Right renal cortex interstitium (tissue), 3 donors: ENCODE results near the gene SPDEF. TPM values are rescaled to one million over a fixed set of nuclear protein-coding genes. Genes with fewer than 3 reads are reported as not detected.

Experiments used
- DNase-seq, 3 donors: peaks; one replicate each; pipeline ENCODE4 v3.0.0-alpha.2; 2013; ENCODE audit warnings: low read depth in 3 of 3, low spot score in 2 of 3
- polyA plus RNA-seq, 3 donors: library from polyadenylated mRNA; unstranded; fragments of 120-200 nt; gene quantifications; one replicate each; pipeline ENCODE4 v1.2.1, GENCODE V29; 2013; ENCODE audit not compliant: insufficient read length in 3 of 3

The SPDEF gene
- polyA plus RNA-seq, 3 donors = 0.07 to 0.08 TPM; not detected in 1

DNA sequence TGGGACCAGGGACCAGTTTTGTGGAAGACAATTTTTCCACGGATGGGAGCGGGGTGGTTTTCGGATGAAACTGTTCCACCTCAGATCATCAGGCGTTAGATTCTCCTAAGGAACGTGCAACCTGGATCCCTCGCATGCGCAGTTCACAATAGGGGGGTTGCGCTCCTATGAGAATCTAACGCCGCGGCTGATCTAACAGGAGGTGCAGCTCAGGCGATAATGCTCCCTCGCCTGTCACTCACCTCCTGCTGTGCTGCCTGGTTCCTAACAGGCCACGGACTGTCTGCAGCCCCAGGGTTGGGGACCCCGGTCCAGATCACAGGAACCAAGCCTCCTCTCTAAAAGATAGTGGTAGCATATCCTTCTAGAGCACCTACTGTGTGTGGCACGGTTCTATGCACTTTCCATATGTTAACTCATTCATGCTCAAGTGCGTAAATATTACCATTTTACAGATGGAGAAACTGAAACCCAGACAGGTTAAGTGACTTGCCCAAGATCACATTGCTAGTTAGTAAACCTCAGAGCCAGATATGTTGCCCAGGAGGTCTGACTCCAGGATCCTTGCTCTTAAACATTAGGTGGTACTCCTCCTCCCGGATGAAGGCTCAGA is 25.3 kb downstream of the SPDEF start:
- DNase-seq = no peak

DNA sequence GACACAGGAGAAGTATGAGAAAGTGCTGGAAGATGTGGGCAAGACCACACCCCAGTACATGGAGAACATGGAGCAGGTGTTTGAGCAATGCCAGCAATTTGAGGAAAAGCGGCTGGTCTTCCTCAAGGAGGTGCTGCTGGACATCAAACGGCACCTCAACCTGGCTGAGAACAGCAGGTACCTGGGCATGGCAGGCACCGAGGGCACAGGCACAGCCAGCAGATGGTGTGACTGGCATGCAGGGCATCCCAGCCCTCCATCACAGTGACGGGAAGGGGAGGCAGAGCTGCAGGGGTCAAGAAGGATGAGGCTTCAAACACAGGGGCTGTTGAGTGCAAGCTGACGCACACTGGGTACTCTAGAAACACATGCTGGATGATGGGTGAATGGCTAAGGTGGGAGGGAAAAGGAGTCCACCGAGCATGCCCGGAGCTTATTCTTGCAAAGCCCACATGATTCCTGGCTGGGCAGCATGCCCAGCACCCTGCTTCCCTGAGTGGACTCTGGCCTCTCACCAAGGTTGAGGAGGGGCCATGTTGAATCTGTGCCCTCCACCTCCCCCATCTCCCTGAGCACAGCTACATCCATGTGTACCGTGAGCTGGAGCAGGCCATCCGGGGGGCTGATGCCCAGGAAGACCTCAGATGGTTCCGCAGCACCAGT is 26.3 kb downstream of the SPDEF start:
- no peak for DNase-seq

DNA sequence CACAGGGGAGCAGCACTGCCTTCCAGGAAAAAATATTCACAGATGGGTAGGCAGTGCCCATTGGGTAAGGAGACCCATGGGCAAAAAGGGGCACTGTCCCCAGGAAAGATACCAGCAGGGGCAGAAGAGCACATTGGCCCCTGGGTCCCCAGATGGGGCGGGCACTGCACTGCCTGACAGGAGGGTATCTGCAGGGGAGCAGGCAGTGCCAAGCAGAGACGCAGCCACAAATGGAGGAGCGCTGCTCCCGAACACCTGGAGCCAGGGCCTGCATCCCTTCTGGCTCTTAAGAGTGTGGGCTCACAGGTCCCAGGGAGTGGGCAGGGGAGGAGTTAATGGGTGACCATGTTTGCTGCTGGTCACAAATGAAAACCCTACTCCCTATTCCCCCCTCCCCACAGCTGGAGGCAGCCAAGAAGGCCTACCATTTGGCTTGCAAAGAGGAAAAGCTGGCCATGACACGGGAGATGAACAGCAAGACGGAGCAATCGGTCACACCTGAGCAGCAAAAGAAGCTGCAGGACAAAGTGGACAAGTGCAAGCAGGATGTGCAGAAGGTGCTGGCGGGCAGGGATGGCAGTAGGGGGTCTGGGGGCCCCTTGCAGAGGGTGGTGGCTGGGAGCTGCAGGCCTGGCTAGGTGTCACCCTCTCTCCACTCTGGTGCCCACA is 27.0 kb downstream of the SPDEF start:
- DNase-seq = no peak

DNA sequence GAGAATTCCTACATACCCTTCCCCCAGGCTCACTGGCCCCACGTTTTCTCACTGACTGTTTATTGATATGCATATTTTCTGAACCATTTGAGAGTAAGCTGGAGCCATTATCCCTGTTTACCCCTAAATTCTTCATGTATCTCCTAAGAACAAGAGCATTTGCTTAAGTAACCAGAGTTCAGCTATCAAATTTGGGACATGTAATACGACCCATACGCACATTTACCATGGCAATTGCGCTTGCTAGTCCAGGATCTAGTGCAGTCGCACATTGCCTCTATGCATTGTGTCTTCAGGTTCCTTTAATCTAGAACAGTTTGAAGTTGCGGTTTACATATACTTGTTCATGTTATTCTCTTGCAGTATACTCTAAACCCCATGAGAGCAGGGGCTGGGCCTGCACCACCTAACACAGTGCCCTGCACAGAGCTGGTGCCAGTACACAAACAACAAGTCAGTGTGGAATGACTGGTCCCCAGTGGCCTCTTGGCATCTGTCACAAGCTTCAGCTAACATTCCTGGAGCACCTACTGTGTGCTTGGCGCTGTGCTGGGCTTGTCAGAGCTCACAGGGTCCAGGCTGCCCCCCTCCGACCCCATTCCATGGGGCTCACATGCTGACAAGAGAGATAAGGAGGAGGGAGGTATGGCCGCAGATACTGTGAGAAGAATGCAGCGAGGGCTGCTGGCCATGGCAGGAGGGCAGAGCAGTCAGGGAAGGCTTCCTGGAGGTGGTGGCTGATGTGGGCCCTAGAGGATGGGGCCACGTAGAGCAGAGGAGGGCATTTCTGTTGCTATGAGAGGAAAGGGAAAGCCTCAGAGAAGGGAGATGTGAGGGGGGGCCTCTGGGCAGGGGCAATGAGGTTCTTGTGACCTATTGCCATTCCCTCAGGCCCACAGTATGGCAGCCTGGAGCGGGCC is 28.1 kb downstream of the SPDEF start:
- no peak for DNase-seq

DNA sequence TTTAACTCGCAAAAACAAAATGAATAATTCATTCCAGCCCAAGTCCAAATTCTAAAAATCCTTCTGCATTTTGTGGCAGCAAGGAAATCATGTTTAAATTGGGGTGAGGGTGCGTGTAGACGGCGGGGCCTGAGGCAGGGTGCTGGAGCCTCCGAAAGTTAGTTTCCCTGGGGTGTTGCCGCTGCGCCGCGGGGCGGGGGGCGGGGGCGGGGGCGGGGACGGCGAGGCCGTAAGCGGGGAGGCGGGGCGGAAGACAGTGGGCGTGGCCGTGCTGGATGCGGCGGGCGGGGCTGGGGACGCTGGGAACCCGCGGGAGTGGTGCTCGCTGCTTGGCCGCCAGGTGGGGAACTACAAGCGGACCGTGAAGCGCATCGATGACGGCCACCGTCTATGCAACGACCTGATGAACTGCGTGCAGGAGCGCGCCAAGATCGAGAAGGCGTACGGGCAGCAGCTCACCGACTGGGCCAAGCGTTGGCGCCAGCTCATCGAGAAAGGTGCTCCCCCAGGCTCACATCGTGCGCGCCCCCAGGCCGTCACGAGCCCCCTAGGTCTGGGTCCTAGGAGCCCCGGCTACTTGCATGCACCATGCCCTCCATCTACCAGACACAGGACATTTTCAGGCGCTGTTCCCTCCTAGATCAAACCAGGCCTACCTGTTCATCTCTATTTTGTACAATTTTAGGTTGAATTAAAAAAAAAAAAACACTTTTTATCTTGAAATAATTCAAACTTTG is 29.0 kb downstream of the SPDEF start:
- peak; percentile 61 to 73 (median 73) for DNase-seq

DNA sequence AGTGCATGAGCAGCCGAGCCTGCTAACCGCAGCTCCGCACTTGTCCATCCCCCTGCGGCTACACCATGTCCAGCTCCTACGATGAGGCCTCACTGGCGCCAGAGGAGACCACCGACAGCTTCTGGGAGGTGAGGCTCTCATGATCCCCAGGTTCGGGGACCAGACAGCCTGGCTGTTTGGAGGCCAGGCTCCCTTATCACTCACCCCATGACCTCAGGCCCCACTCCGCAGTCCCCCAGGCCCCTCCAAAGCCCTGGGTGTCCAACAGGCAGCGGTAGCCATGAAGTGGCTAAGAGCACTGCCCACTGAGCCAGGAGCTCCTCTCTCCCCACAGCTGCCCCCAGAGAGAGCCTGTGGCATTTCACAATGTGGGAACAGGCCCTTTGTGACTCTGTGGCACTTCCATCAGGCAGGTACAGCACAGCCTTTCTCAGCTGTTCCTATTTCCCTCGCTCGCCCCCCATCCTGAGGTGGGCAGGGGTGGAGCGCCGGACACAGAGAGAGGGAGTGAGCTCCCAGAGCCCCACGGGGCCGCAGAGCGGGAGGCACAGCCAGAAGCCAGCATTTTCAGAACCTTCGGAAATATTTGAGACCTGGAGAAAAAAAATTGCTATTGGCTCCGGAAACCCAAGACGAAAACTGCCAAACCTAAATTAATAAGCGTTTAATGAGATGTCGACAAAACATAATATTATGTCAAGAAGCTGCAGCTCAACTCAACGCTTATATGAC is 29.7 kb downstream of the SPDEF start:
- DNase-seq = no peak

DNA sequence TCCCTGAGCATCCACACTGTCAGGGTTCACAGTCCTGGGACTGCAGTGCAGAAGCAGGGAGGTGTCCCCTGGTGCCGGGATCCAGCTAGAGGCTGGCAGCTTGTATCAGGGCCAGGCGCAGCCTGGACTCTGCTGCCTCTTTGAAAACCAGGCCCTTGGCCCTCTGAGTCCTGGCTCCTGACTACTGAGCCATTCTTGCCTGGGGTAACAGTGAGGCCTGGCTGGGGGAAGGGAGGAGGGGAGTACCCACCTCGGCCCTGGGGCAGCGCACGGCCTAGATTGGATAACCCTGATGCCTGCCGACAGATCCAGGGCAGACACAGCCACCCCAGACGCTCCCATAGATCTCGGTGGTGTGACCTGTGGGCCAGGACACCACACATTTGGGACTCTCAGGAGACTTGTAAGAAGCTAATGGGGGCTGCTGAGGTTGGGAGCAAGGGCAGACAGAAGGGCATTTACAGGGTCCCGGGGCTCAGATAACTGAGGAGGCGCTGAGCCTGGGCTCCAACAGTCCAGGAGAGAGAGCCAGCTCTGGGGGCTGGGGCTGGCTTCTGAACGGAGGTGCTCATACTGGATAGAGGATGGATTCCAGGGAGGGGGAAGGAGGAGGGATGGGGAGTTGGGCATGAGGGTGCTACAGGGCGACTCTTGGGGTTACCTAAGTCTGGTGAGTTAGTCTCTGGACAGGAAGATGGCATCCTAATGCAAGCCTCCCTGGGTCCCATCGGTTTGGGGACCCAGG is 30.5 kb downstream of the SPDEF start:
- DNase-seq = no peak

DNA sequence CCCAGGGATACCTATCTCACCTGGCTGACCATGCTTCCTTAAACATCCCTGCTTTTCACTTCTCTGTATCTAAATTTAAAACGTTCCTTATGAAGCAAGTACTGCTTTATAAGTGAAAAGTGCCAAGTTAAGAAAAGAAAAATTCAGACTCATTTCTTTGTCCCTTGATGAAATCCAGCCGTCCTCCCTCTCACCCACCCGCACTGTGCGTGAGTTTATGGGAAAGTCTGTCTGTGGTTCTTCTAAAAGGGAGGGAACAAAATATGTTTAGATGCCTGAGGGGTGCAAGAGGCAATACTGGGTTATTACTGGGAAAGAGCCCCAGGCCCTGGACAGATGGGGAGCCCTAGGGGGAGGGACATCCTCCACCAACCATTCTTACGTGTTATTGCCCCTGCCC is 31.2 kb downstream of the SPDEF start:
- no peak for DNase-seq

DNA sequence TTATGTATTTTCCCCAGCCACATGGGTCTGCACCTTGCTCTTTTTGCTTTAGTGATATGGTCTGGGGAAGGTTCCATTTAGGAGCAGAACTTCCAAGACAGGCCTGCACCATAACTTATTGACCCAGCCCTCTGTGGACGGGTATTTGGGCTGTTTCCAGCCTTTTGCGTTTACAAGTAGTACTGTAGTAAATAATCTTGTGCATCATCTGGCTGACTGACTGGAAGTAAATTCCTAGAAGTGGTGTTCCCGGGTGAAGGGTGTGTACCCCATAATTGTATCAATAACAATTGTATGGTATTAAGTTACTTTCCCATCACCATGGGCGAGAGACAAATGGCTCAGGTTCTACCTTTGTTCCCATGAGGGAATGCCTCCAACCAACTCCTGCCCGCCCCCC is 31.6 kb downstream of the SPDEF start:
- DNase-seq = no peak

DNA sequence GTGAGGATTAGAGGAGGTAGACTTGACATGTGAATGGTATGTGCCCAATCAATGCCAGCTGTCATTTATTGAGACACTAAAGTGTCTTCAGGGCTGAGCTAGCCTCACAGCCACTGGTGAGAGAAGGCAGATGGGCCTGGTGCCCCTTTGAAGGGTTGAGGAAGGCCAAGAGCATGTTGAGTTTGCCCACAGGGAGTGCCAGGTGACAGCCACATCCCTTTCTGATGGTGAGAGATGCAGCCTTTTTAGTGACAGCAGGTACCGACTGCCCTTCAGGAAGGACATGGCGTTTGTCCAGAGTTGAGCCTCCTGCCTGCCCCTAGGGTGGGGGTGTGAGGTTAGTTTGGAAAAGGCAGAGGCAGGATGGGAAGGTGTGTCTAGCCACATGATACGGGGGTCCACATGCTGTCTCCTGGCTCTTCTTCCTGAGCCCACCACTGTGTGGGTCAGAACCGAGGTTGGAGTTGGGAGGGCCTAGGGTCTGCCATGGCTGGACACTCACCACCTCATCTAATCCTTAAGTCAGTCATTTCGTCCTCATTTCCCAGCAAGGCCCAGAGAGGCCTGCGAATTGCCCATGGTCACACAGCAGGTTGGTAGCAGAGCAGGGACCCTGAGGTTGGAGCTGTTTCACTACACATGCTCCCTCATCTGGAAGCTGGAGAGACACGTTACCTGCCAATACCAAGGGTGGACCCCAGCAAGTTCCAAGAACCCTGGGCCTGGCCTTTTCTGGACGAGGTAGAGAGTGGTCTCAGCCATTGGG is 32.5 kb downstream of the SPDEF start:
- no peak for DNase-seq

DNA sequence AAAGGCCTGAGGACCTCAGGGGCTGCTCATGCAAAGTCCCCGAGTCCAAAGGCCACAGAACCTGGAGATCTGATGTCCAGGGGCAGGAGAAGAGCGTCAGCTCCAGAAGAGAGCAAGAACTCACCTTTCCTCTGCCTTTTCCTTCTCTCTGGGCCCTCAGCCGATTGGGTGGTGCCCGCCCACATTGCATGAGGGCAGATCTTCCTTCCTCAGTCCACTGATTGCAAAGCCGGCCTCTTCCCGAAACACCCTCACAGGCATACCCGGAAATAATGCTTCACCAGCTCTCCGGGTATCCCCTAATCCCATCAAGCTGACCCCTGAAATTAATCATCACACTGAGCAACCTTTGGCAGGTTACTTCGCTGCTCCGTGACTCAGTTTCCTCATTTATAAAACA is 33.4 kb downstream of the SPDEF start:
- no peak for DNase-seq

DNA sequence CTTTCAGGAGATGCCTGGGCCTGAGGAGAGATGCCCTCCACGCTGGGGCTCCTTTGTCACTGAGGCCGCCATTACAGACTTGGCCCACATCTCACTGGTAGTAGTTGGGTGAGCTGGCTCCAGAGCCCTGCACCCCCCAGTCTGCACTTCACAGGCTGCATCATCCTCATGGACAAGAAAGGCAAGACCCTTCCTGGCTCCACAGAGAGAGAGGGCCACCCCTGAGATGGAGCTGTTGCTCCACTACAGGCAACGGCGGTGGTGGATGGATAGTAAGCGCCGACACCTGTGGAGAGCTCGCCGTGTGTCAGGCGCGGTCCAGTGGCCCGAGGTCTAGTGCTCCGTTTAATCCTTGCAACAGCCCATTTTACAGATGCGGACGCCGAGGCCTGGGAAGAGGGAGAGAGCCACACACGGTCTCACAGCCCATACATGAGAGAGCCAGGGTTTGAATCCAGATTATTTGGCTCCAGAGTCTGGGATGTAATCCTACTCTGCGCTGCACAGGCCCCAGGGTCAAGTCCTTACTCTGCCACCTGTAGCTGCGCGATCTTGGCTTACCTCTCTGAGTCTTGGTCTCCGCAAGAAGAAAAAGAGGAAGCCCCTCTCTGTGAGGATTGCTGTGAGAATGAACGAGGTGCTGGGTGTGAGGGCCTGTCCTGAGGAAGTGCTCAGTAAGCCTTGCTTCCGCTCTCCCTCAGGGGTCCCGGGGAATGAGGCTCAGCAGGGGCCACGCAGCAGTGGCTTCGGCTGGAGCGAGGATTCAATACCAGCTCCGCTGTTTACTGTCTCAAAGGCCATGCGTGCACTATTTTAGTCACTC is 34.5 kb downstream of the SPDEF start:
- no peak for DNase-seq

DNA sequence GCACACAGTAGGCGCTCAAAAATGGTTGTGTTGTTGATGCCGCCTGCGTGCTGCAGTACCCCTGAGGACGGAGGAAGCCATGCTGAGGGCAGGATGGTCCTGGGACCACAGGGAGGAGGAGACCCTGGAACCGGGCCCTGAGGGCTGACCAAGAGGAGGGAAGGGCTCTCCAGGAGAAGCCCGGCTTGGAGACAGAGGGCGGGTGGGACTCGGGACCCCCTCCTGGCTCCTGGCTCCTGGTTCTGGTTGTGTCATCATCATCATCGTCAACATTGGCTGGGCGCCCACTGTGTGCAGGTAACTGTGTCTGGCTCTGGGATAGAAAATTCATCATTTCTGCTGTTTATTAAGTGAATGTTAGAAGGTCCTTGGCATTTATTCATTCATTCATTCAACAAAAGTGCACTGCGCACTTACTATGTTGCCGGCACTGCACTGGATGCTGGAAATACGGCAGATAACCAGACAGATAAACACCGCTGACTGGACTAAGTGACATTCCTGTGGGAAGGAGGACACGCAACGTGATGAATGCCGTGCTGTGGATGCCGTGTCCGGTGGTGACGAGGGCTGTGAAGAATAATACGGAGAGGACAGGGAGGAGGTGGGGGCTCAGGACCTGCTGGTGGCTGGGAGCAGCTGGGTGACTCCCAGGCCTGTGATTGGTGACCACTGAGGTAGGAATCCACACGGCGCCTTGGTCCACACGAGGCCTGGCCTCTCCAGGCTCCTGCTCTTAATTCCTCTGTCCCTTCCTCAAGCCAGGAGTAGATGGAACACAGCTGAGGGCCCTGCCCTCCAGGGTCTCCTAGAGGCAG is 35.3 kb downstream of the SPDEF start:
- no peak for DNase-seq

DNA sequence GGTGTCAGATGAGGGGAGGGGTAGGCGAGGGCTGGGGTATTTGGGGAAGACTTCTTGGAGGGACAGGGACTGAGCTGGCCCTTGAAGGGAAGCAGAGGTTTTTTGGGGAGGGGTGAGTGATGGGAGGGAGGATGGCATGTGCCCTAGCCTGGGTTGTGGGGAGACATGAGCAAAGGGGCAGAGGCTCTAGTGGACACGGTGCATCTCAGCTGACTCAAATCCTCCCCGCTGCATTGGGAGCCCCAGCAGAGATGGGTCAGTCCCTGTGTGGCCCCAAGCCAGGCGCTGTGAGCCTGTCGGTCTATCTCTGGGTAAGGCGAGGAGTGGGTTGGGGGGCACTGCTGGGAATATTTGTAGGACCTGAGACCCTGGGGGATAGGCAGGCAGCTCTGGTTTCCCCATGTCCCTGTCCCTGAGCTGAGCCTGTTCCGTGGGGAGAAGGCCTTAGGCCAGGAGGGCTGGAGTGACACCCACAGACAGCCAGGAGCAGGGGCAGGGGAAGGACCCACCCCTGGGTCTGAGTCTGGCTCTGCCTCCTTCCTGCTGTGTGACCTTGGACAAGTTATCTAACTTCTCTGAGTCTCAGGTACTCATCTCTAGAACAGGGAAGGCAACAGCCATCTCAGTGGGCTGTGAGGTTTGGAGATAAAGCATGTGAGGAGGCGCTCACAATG is 36.0 kb downstream of the SPDEF start:
- no peak for DNase-seq

DNA sequence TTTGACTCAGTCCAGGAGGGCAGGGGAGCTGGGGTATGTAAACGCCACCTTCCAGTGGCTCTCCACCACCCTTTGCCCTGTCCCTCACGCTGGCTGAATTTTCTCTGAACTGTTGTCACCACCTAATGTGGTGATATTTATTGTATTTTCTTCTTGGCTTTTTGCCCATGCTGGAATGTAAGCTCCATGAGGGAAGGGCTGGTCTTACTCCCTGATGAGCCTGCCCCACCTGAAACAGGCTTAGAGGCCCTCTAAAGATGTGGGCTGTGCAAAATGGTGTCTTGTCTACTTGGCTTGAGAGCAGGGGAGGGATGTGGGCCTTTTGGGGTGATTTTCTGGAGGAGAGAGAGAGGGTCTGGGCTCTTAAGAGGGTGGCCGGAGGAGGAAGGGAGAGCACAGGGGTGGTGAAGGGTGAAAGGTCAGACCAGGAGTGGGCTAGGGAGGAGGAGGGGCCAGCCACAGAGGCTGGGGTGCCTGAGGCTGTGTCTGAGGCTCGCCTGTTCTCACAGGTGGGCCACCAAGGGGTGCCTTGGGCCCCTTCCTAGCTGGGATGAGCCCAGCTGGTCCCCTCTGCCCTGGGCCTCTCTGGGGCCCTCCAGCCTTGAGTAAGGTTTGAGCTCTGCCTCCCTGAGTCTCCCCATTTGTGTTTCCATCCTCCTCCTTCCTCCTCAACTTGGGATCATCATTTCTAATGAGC is 37.3 kb downstream of the SPDEF start:
- no peak for DNase-seq
